Breast epithelium (tissue), 3 donors: ENCODE data around the gene TP53BP2.
"Not testable (repeated sequence)": the region's sequence is repeated elsewhere in the genome, so short reads cannot be mapped to it uniquely, and the experiment has no call there.

Experiments used
- POLR2A ChIP-seq: fragments of 450-650 bp; IDR thresholded peaks from one replicate; pipeline ENCODE4 v1.6.1; 2016; ENCODE audit warnings: antibody characterized with exemption, mild to moderate bottlenecking, moderate library complexity
- POLR2AphosphoS5 ChIP-seq, 3 donors: sonication (generic); formaldehyde crosslinking; IDR thresholded peaks; one replicate each; pipeline ENCODE4 v1.6.1; 2017; ENCODE audit warnings: antibody characterized with exemption in 3 of 3
- TF ChIP-seq, protein P1 (sequence below), 3 donors: fragments of 450-650 bp; IDR thresholded peaks; one replicate each; pipeline ENCODE4 v1.5.1; 2016 to 2017; ENCODE audit warnings: antibody characterized with exemption in 3 of 3, mild to moderate bottlenecking in 3 of 3, moderate library complexity in 3 of 3

DNA sequence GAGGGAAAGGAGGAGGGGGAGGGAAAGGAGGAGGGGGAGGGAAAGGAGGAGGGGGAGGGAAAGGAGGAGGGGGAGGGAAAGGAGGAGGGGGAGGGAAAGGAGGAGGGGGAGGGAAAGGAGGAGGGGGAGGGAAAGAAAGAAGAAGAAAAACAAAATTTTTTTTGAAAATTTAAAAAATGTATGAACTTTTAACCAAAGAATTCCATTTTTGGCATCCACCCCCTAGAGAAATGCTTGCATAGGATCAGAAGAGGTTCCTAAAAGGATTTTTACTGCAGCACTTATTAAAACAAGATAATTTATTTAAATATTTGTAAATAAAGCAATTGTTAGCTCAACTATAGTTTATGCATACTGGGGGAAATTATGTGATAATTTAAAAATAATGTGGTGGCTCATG is 28.5 kb downstream of the TP53BP2 start:
- TF ChIP-seq, protein P1, sequence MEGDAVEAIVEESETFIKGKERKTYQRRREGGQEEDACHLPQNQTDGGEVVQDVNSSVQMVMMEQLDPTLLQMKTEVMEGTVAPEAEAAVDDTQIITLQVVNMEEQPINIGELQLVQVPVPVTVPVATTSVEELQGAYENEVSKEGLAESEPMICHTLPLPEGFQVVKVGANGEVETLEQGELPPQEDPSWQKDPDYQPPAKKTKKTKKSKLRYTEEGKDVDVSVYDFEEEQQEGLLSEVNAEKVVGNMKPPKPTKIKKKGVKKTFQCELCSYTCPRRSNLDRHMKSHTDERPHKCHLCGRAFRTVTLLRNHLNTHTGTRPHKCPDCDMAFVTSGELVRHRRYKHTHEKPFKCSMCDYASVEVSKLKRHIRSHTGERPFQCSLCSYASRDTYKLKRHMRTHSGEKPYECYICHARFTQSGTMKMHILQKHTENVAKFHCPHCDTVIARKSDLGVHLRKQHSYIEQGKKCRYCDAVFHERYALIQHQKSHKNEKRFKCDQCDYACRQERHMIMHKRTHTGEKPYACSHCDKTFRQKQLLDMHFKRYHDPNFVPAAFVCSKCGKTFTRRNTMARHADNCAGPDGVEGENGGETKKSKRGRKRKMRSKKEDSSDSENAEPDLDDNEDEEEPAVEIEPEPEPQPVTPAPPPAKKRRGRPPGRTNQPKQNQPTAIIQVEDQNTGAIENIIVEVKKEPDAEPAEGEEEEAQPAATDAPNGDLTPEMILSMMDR (IDR thresholded peaks at IDR 0.05): not testable (repeated sequence)
- not testable (repeated sequence) for TF ChIP-seq POLR2A; POLR2AphosphoS5 (IDR thresholded peaks at IDR 0.05)
